Skin epidermis (tissue), 12 donors: ENCODE measurements around the gene ING3.

ENCODE experiments used
- H3K27ac ChIP-seq, 21 experiments: fragments of 200-600 bp; sonication (generic) in 11 of 21; one replicate each; pipeline ENCODE4 v1.5.0; 2020; ENCODE audit warnings: mild to moderate bottlenecking in 3 of 21, inconsistent platforms in 2 of 21, moderate library complexity in 2 of 21
- H3K4me3 ChIP-seq, 7 experiments: fragments of 200-600 bp; sonication (generic) in 2 of 7; one replicate each; pipeline ENCODE4 v1.5.0; 2020; ENCODE audit warnings: inconsistent platforms in 2 of 7, mild to moderate bottlenecking in 2 of 7, moderate library complexity in 1 of 7

ING3 gene, protein sequence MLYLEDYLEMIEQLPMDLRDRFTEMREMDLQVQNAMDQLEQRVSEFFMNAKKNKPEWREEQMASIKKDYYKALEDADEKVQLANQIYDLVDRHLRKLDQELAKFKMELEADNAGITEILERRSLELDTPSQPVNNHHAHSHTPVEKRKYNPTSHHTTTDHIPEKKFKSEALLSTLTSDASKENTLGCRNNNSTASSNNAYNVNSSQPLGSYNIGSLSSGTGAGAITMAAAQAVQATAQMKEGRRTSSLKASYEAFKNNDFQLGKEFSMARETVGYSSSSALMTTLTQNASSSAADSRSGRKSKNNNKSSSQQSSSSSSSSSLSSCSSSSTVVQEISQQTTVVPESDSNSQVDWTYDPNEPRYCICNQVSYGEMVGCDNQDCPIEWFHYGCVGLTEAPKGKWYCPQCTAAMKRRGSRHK

DNA sequence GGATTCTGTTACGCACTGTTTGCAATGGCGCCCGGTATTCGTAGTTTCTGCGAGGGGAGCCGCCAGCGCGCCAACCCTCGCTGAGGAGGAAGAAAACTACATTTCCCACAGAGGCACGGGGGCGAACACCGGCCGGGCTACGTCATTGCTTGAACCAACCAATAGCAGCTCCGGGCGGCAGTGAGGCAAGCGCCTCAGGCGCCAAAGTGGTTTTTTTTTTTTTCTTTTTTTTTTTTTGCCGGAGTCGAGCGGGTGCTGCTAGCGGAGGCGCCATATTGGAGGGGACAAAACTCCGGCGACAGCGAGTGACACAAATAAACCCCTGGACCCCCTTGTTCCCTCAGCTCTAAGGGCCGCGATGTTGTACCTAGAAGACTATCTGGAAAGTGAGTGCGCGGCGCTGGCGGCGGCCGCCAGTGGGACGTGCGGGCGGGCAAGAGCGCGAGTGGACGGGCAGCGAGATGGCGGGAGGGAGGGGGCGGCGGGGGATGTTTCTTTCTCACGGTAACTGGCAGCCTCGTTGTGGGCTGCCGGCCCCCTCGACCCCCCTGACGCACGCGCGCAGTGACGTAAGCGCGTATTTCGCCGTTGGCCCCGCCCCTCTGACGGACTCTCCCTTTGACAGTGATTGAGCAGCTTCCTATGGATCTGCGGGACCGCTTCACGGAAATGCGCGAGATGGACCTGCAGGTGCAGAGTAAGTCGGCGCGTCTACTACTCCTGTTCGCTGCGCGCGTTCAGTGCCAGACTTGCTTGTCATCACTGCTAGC, at the start of gene ING3:
TSS of gene ING3 (plus strand) at position 239 of the 770 bp plus-strand sequence. CDS start at position 359, 120 bp downstream.
- H3K4me3 ChIP-seq: peak within 1 kb of the TSS; percentile 38 to 57 (median 51)

DNA sequence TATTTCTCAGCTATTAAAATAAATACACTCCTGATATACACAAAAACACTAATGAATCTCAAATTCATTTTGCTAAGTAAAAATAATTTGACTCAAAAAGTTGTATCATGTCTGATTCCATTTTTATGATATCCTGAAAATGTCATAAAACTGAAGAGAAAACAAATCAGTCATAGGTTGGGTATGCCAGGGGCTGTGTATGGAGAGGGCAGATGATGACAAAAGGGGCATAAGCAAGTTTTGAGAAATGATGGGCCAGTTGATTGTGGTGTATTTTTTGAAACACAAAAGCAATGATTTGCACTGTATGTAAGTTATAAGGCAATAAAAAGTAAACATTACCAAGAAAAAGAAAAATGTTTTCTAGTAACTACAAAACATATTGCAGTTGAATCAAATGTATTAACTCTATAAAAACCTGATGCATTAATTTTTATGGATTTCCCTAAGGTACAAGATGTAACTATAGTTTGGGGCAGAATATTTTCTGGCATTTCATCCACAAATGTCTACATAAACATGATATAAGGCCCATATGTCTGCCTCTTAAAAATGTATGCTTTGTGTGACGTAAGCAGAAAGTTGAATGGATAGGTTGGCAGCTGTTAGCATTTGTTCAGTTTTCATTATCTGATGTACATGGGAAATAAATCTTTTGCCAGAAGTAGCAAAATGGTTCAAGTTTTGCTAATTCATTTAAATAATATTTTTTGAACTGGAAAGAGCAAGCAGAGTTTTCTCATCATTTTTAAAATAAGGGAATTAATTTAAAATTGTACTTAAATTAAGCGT, 35.1 kb upstream of the ING3 start:
- Histone ChIP-seq H3K27ac (no peak overlapping the region), H3K4me3 (no peak overlapping the region)

More for the DNA sequence above, at the start of gene ING3:
- H3K27ac ChIP-seq: peak within 1 kb of the TSS; percentile 84 to 100 (median 99)

DNA sequence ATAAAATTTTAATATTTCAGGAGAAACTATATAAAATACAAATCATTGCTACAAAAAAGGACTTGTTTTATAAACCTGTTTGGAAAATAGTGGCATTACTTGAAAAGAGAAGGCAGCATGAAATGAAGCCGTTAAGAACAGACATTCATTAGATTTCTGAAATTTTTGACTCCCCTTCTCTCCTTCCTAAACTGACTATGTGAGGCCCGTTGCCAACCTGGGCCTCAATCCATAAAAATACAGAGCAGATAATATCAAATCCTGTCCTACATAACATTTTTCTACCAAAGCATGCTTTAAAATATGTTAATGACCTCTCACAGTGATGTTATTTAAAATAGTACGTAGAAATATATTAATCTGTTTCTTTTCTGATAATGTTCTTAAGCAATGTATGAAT, 34.5 kb upstream of the ING3 start:
- Histone ChIP-seq H3K27ac (no peak overlapping the region), H3K4me3 (no peak overlapping the region)

DNA sequence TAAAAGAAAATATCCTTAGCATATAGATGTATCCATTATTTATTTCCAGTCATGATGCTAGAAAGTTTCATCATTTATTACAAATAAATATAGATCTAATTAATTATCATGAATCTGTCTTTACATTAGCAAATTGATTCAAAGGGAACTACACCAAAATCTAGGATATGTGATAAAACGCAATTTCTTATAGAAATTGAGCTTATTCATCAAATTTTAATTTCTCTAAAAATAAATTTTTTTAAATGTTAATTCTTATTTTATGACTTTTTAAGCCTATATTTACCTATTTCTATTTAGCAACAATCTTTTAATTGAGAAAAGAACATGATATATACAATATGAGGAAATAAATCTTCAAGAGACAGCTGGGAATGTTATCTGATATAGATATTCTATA, 34.0 kb upstream of the ING3 start:
- H3K27ac ChIP-seq: no peak overlapping the region
- H3K4me3 ChIP-seq: no peak overlapping the region

DNA sequence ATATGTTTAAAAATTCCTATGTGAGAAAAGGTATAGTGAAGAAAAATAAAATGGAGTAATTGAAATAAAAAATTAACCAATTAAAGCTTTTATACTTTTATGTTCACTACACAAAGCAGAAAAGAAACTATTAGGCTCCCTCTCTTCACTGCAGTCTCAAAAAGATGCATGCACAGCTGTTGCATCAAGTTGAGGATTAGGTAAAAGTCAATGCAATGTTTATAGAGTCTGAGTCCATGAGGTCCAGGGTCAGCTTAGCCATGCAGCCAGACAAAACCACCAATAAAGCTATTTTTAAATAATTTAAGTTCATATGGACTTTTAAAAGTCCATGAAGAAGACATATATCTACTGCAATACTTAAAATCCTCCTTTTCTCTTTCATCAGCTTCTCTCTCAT, 31.1 kb upstream of the ING3 start:
- H3K27ac ChIP-seq: no peak overlapping the region
- H3K4me3 ChIP-seq: no peak overlapping the region

DNA sequence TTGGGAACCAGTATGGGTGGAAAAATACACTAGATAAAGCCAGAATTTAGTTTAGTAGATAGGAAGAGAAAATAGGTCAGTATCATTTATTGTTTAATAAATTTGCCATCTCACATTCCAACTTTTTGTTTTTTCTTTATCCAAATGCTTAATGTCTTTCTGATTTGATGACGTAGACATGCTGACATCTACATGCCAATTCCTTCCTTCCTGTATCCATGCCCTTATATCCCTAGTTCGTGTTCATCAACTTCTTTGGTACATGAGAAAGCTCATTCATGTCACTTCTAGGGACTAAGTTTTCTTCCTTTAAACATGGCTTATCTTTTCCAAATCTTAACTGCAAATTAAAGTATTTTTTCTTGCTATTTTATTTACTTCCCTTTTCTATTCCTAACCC, 30.5 kb upstream of the ING3 start:
- Histone ChIP-seq H3K4me3 (no peak overlapping the region), H3K27ac (no peak overlapping the region)

DNA sequence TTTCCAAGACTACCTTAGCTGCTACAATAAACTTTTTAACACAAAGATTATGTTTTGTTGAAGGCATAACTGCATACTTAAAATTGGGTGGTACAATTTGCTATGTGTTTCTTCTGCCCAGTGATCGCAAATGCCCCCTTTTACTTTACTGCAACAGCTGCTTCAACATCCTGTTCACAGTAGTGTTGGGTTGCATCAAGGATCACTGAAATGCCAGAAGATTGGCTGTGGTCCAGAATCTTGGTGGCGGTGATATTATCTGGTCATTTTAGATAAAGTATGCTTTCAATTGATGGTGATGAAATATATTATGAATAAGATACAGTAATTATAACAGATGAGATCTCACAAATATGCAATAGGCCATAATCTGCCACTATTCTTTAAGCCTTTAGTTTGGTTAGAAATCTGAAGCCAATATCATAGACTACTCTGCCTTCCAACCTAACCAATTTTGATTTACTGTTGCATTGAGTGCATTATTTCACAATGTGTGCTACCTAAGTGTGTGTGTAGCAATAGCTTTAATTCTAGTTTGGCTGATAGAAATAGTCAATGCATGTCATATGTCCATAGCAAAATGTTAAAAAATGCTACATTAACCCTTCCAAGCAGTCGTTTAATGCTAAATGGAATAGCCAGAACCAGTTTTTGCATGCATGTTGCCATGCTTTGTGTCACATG, 29.8 kb upstream of the ING3 start:
- no peak overlapping the region for H3K27ac ChIP-seq
- no peak overlapping the region for H3K4me3 ChIP-seq

DNA sequence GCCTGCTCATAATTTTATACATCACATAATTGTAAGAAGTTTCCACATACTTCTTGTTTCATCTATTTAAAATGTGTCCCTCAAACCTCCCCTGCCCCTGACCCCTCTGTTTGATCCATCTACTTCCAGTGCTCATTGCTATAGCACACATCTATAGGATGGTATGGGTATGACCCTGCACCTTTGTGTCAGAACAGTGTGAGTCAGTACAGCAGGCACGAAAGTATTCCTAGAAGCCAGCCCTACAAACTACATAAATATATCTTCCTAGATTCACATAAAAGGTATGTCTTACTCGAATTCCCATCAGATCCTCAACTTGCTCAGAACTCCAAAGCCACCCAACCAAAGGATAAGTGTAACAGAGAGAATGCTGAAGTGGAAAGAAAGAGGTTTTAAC, 25.7 kb upstream of the ING3 start:
- no peak overlapping the region for H3K4me3 ChIP-seq
- H3K27ac ChIP-seq: no peak overlapping the region

DNA sequence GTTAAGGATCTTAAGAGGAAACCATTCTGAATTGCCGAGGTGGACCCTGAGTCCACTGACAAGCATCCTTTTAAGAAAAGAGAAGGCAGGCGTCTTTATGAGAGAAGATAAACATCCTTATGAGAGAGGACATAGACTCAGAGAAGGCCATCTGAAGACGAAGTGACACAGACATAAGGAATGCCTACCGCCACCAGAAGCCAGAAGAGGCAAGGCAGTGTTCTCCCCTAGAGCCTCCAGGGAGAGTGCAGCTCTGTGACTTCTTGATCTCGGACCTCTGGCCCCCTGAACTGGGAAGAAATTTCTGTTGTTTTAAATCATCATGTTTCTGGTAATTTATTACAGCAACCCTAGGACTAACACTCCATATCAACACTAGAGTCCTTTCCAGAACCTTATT, 25.2 kb upstream of the ING3 start:
- H3K27ac ChIP-seq: no peak overlapping the region
- H3K4me3 ChIP-seq: no peak overlapping the region

DNA sequence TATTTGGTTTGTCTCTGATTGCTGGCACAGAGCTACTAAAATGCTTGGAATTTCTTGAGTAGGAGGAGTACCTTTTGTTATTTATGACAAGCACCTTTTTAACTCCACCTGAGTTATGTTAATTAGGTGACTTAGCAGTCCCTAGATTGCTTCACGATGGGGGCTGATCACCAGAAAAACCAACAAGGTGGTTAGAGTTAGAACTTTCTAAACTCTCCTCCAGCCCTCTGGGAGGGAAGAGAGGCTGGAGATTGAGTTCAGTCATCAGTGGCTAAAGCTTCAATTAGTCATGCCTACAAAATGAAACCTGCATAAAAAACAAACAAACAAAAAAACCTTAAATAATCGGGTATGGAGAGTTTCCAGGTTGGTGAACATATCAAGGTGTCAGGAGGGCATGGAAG, 23.6 kb upstream of the ING3 start:
- Histone ChIP-seq H3K4me3 (no peak overlapping the region), H3K27ac (no peak overlapping the region)

DNA sequence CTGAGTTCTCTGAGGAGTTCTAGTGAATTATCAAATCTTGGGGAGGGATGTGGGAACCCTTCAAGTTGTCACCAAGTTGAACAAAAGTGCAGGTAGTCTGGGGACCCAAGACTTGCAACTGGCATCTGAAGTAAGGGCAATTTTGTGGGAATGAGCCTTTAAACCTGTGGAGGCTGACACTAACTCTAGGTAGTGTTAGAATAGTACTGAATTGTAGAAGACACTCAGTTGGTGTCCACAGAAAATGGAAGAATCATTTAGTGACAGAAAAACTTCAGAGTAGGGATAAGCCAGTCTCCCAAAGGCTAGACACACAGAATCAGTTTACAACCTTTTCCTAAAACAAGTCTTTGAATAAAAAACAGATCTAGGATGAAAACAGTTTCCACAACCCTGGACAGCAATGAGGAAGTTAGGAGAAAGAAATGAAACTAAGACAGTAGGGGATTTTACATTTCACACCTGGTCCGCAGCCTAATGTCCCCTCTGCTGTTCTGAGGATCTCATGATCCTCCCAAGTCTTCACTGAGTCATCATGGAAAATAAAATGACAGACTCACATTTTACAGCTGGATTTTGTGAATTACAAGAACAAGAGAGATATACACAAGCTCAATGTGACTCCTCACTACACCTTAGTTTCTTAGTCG, 23.0 kb upstream of the ING3 start:
- H3K4me3 ChIP-seq: no peak overlapping the region
- H3K27ac ChIP-seq: no peak overlapping the region

DNA sequence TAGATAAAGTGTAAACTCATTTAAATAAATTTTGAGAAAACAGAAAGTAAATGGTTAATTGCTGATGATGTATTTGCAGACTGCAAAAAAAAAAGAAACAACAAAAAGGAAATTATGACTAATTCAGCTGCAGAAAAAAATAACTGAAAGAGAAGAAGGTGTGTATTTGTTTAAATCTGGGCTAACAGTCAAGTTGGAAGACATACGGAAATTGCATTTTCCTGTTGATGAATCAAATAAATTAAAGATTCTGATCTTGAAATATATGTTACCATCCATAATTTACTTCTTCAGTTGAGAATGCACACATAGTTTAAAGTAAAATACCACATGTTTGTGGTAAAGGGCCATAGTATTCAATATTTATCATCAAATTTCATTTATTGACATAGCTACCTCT, 19.3 kb upstream of the ING3 start:
- H3K4me3 ChIP-seq: no peak overlapping the region
- no peak overlapping the region for H3K27ac ChIP-seq

DNA sequence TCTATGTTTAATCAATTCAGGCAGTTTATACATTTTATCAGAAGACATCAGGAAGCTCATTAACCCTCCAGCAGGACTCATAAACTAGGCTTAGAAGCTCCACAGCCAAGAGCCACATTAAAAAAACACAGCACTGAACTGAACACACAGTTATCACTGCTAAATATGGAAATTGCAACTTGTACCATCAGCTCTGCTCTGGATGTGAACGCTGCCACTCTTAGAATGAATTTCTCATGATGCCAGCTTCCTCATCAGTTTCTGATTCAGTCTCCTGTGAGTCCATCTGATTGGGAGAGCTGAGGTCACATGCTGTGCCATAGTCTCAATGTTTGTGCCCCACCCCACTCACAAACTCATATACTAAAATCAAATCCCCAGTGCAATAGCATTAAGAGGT, 17.1 kb upstream of the ING3 start:
- no peak overlapping the region for H3K27ac ChIP-seq
- no peak overlapping the region for H3K4me3 ChIP-seq

DNA sequence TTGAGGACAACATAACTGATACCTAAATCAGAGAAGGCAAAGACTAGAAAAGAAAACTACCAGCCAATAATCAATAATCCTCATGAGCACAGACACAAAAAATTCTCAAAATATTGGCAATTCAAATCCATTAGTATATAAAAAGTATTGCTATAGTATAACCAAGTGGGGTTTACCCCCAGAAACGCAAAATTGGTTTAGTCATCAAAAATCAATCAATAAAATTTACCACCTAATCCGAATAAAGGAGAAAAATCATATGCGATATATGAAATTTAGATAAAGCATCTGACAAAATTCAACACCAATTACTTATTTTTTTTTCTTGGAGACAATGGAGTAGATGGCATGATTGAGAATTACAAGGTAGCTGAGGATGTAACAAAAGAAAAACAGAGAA, 11.2 kb upstream of the ING3 start:
- Histone ChIP-seq H3K4me3 (no peak overlapping the region), H3K27ac (no peak overlapping the region)

DNA sequence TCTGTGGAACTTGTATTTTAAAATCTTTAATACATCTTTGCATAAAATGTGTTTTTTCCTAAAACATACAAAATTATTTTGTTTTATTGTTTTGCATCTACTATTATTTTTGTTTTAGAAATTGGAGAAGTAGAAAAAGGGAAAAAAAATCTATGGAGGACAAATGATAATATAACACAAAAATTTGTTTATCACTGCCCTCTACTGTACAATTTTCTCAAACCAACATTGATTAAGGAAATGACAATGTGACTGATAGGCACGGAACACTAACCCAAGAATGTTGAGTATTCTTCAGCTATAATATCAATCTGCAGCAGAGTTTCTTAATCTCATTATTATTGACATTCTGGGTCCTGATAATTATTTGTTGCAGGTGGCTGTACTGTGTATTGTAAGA, 9.5 kb upstream of the ING3 start:
- H3K4me3 ChIP-seq: no peak overlapping the region
- H3K27ac ChIP-seq: no peak overlapping the region

DNA sequence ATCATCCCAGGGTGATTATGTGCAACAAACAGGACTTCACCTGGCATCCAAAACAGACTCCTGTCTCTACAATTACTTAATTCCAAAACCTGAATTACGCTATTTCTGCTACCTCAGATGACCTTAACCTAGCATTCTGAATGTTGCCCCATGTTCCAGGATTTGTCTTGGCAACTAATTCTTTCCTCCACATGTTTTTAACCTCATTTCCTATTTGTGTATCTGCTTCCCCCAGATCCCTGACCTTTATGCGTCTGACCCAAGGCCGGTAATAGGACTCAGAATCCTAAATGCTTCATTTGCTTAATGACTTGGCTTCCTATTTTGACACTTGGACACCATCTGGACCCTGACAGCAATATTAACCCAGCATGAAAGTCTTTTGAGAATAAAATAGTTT, 8.7 kb upstream of the ING3 start:
- no peak overlapping the region for H3K27ac ChIP-seq
- H3K4me3 ChIP-seq: no peak overlapping the region

DNA sequence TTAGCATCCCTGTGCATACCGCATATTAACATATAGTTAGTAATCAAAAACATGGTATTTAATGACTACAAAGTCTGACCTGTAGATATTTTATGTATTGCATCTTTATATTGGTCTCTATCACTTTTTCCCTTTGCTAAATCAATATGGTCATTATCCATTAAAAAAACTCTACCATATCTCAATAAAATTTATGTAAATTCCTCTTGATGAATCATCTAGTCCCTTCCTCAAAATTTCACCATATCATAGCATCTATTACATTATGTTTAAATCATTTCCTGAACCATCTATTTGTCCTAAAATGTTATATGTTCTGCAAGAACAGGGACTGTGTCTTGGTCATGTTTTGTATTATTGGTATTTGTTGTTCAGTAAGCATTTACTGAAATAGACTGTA, 7.7 kb upstream of the ING3 start:
- Histone ChIP-seq H3K27ac (no peak overlapping the region), H3K4me3 (no peak overlapping the region)

DNA sequence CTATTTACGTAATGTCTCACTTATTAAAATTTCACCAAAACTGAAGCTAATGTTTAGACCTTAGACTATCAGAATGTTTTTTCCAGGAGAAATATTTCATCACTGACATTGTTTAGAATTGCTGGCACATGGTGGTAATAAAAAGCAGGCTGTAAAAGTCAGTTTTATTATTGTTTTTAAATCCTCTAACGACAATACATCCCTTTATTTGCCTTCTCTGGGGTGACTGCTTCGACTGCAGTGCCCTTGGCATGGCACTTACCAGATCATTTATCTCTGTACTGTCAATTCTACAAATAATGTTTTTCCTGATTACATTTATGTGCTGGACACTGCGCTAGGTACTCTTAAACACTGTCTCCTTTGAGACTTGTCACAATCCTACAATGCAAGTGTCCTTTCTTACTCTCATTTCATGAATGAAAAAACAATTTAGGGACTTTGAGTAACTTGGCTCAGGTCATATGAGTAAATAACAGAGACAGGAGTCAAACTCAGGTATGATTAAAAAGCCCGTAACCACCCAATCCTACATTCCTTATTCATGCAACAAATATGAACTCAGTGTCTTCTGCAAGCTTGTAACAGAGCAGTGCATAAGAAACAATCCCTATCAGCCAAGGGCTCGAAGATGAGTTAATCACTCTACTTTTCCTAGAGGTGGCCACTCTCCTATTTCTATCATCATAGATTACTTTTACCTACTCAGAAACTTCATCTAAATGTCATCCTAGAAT, 5.6 kb upstream of the ING3 start:
- H3K4me3 ChIP-seq: no peak overlapping the region
- no peak overlapping the region for H3K27ac ChIP-seq

DNA sequence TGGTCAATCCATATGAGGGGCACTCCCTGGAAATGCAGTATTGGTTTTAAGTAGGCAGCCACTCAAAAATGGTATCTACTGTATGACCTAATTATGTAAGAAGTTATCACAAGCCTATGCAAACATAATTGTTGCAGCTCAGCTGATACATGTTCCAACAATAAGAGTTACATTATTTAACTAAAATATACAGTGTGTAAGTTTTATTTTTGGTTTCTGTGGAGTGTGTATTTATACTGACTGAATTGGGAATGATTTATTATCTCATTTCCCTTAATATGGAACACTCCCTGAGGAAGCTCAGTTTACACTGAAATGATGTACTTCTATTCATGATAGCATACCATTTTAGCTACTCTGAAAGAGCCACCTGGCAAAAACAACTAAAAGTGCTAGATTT, 2.6 kb upstream of the ING3 start:
- Histone ChIP-seq H3K27ac (no peak overlapping the region), H3K4me3 (no peak overlapping the region)
